SK-N-SH treated with all-trans-retinoic acid at 6 μM for 48 hours (cell line): ENCODE data around the gene TLCD5.

Experiments
- CREB5 ChIP-seq: fragments of 250-450 bp; sonication (Bioruptor Pico); IDR thresholded peaks from 2 replicates; pipeline ENCODE4 v1.5.1; 2020; ENCODE audit warnings: low read depth, mild to moderate bottlenecking, moderate library complexity
- CSDC2 ChIP-seq: fragments of 250-450 bp; sonication (Bioruptor Pico); IDR thresholded peaks from 2 replicates; pipeline ENCODE4 v1.5.0; 2020; ENCODE audit warnings: mild to moderate bottlenecking, moderate library complexity
- CSRNP3 ChIP-seq: fragments of 250-450 bp; sonication (Bioruptor Pico); IDR thresholded peaks from 2 replicates; pipeline ENCODE4 v1.5.1; 2021; ENCODE audit warnings: mild to moderate bottlenecking, moderate library complexity
- ISL1 ChIP-seq: fragments of 250-450 bp; sonication (Bioruptor Pico); IDR thresholded peaks from 2 replicates; pipeline ENCODE4 v2.1.2; 2022; ENCODE audit warnings: mild to moderate bottlenecking, moderate library complexity
- PATZ1 ChIP-seq: fragments of 250-450 bp; sonication (Bioruptor Pico); IDR thresholded peaks from 2 replicates; pipeline ENCODE4 v1.8.0; 2020; ENCODE audit warnings: mild to moderate bottlenecking, moderate library complexity, borderline replicate concordance
- POU6F1 ChIP-seq: fragments of 250-450 bp; sonication (Bioruptor Pico); IDR thresholded peaks from 2 replicates; pipeline ENCODE4 v1.8.0; 2021; ENCODE audit warnings: low read depth, mild to moderate bottlenecking, moderate library complexity, borderline replicate concordance
- PPARA ChIP-seq: fragments of 250-450 bp; sonication (Bioruptor Pico); IDR thresholded peaks from 2 replicates; pipeline ENCODE4 v1.5.0; 2020; ENCODE audit warnings: mild to moderate bottlenecking, borderline replicate concordance
- RARB ChIP-seq: fragments of 250-450 bp; sonication (Bioruptor Pico); IDR thresholded peaks from 2 replicates; pipeline ENCODE4 v1.8.0; 2021; ENCODE audit warnings: mild to moderate bottlenecking, moderate library complexity
- SNAI2 ChIP-seq: fragments of 250-450 bp; sonication (Bioruptor Pico); IDR thresholded peaks from 2 replicates; pipeline ENCODE4 v1.5.0; 2020; ENCODE audit warnings: mild to moderate bottlenecking, moderate library complexity
- TSHZ2 ChIP-seq: fragments of 250-450 bp; sonication (Bioruptor Pico); IDR thresholded peaks from 2 replicates; pipeline ENCODE4 v1.5.0; 2020; ENCODE audit warnings: mild to moderate bottlenecking, moderate library complexity
- ZFP30 ChIP-seq: fragments of 450-650 bp; formaldehyde crosslinking; IDR thresholded peaks from 2 replicates; pipeline ENCODE4 v1.5.0; 2022; ENCODE audit warnings: mild to moderate bottlenecking, moderate library complexity
- ZNF70 ChIP-seq: fragments of 450-650 bp; formaldehyde crosslinking; IDR thresholded peaks from 2 replicates; pipeline ENCODE4 v1.5.0; 2020; ENCODE audit warnings: mild to moderate bottlenecking, moderate library complexity
- ZNF8 ChIP-seq: fragments of 450-650 bp; formaldehyde crosslinking; IDR thresholded peaks from 2 replicates; pipeline ENCODE4 v1.5.0; 2020; ENCODE audit warnings: mild to moderate bottlenecking, moderate library complexity

GRCh38 chr11:120285256-120285655 is 39.8 kb upstream of the TLCD5 start:
- TF ChIP-seq PATZ1 (CRISPR knock-in tag): no peak
- no peak for TF ChIP-seq ZFP30
- no peak for TF ChIP-seq SNAI2 (CRISPR knock-in tag)
- TF ChIP-seq ZNF8 (CRISPR knock-in tag): no peak
- no peak for TF ChIP-seq TSHZ2 (CRISPR knock-in tag)
- TF ChIP-seq POU6F1 (CRISPR knock-in tag): no peak
- TF ChIP-seq CREB5: no peak
- no peak for TF ChIP-seq ZNF70 (CRISPR knock-in tag)
- no peak for TF ChIP-seq ISL1 (CRISPR knock-in tag)
- TF ChIP-seq PPARA: no peak
- no peak for TF ChIP-seq RARB (CRISPR knock-in tag)
- no peak for TF ChIP-seq CSRNP3
- no peak for TF ChIP-seq CSDC2 (CRISPR knock-in tag)
